Mesendoderm (in vitro differentiated cells): ENCODE data around the gene CORO2B.
"Not testable (repeated sequence)": the region's sequence is repeated elsewhere in the genome, so short reads cannot be mapped to it uniquely, and the experiment has no call there.

ENCODE experiments used
- DNase-seq: peaks from one replicate; pipeline ENCODE4 v3.0.0; 2013
- H2AK5ac ChIP-seq: 2 replicates; pipeline ENCODE4 v1.6.1; 2013; ENCODE audit warnings: low read length, inconsistent platforms
- H2BK120ac ChIP-seq: 2 replicates; pipeline ENCODE4 v1.6.1; 2013; ENCODE audit warnings: low read depth, mild to moderate bottlenecking, low read length, moderate library complexity, mixed read lengths
- H2BK15ac ChIP-seq: replicated peaks from 2 replicates; pipeline ENCODE4 v1.6.1; 2013; ENCODE audit warnings: low read depth, mild to moderate bottlenecking, moderate library complexity
- H2BK5ac ChIP-seq: 2 replicates; pipeline ENCODE4 v1.6.1; 2013; ENCODE audit warnings: low read length, inconsistent platforms
- H3K18ac ChIP-seq: 2 replicates; pipeline ENCODE4 v1.6.1; 2013; ENCODE audit warnings: mild to moderate bottlenecking, low read length, mixed read lengths
- H3K23ac ChIP-seq: one replicate; pipeline ENCODE4 v1.6.1; 2013; ENCODE audit warnings: low read length
- H3K27ac ChIP-seq: 2 replicates; pipeline ENCODE4 v1.5.1; 2013; ENCODE audit warnings: low read depth, mild to moderate bottlenecking, inconsistent platforms, low read length, moderate library complexity
- H3K27me3 ChIP-seq: 2 replicates; pipeline ENCODE4 v1.6.1; 2013; ENCODE audit warnings: low read length, control low read depth, mild to moderate bottlenecking, inconsistent platforms; ENCODE audit not compliant: insufficient read depth, poor library complexity
- H3K36me3 ChIP-seq: 2 replicates; pipeline ENCODE4 v1.6.1; 2013; ENCODE audit warnings: low read length, inconsistent platforms; ENCODE audit not compliant: control insufficient read depth, insufficient read depth
- H3K4ac ChIP-seq: one replicate; pipeline ENCODE4 v1.6.1; 2013; ENCODE audit warnings: low read depth, mild to moderate bottlenecking, low read length, moderate library complexity
- H3K4me1 ChIP-seq: 2 replicates; pipeline ENCODE4 v1.6.1; 2013; ENCODE audit warnings: low read depth, low read length, inconsistent platforms; ENCODE audit not compliant: control insufficient read depth
- H3K4me2 ChIP-seq: 2 replicates; pipeline ENCODE4 v1.6.1; 2013; ENCODE audit warnings: low read length
- H3K4me3 ChIP-seq: 2 replicates; pipeline ENCODE4 v1.5.1; 2013; ENCODE audit warnings: mild to moderate bottlenecking, low read length
- H3K56ac ChIP-seq: one replicate; pipeline ENCODE4 v1.6.1; 2013; ENCODE audit warnings: low read length
- H3K79me1 ChIP-seq: 2 replicates; pipeline ENCODE4 v1.6.1; 2013; ENCODE audit warnings: low read length, inconsistent platforms
- H3K79me2 ChIP-seq: 2 replicates; pipeline ENCODE4 v1.6.1; 2013; ENCODE audit warnings: mild to moderate bottlenecking, low read length; ENCODE audit not compliant: control insufficient read depth, insufficient read depth
- H3K9ac ChIP-seq: 2 replicates; pipeline ENCODE4 v1.6.1; 2013; ENCODE audit warnings: low read length, inconsistent platforms
- H4K5ac ChIP-seq: one replicate; pipeline ENCODE4 v1.6.1; 2013; ENCODE audit warnings: low read length
- H4K8ac ChIP-seq: one replicate; pipeline ENCODE4 v1.6.1; 2013; ENCODE audit warnings: low read depth, mild to moderate bottlenecking, control low read depth, low read length, moderate library complexity
- WGBS: extraction: QIAGEN DNeasy Blood & Tissue Kit; methylation state at CpG from one replicate; pipeline ENCODE4 v1.1.7; 2013; ENCODE audit warnings: low lambda C conversion rate, missing lambda C conversion rate; ENCODE audit not compliant: insufficient coverage; ENCODE audit errors: extremely low coverage; 5-methylcytosine and 5-hydroxymethylcytosine counted together

Gene CORO2B

DNA sequence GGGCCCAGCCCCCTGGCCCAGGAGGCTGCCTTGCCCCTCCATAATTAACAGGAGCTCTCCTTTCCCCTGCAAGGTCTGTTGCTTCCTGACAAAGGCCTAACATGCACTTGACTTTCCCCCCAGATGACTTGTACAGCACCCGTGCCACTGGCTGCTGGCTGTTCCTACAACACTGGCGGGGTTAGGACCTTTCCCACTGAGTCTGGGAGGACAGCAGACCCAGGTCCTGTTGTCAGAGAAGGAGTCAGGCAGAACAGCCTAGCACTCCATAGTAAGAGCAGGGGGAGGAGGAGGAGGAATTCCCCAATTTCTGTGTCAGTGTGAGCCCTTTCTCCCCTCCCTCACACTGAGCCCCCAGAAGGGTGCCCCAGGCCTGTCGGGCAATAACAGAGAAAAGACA, 99.2 kb downstream of the CORO2B start:
- no peak overlapping the region for H3K18ac ChIP-seq
- H3K4ac ChIP-seq = no peak overlapping the region
- H2BK15ac ChIP-seq = no peak overlapping the region
- H3K27ac ChIP-seq = no peak overlapping the region
- no peaks in the 10 kb centered on the region for H3K4me1 ChIP-seq
- no peaks in the 10 kb centered on the region for H3K27me3 ChIP-seq
- no peak overlapping the region for H2AK5ac ChIP-seq
- no peaks in the 10 kb centered on the region for H3K36me3 ChIP-seq
- H3K79me1 ChIP-seq = no peaks in the 10 kb centered on the region
- H3K23ac ChIP-seq = no peak overlapping the region
- no peak overlapping the region for H2BK5ac ChIP-seq
- H3K4me3 ChIP-seq = no peak overlapping the region
- no peaks in the 10 kb centered on the region for H3K79me2 ChIP-seq
- H3K56ac ChIP-seq = no peak overlapping the region
- H4K5ac ChIP-seq = no peak overlapping the region
- no peak overlapping the region for H2BK120ac ChIP-seq
- no peak overlapping the region for H4K8ac ChIP-seq
- no peak for DNase-seq
- H3K9ac ChIP-seq = no peak overlapping the region
- H3K4me2 ChIP-seq = no peak overlapping the region
- WGBS = no CpG with 5 or more reads among the region's 3 CpGs

DNA sequence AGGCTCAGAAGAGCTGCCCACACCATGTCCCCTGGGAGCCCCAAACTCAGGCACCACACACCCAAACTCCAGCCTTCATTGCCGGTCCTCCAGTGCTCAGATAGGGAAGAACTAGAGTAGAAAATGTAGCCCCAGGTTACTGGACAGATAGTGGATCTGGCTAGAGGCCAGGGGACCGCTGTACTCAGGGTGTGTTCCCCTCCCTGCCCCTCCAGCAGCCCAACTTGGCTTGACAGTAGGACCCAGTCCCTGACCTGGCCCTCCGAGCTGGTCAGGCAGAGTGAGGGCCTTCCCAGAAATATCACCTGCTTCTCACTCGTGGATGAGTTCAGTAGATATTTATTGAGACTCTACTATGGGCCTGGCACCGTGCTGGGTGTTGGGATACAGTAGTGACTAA, 100.0 kb downstream of the CORO2B start:
- no peak overlapping the region for H4K5ac ChIP-seq
- WGBS = no CpG with 5 or more reads among the region's 5 CpGs
- H2BK5ac ChIP-seq = no peak overlapping the region
- no peak overlapping the region for H2BK120ac ChIP-seq
- H2BK15ac ChIP-seq = no peak overlapping the region
- H3K27me3 ChIP-seq = no peaks in the 10 kb centered on the region
- no peaks in the 10 kb centered on the region for H3K79me1 ChIP-seq
- no peak overlapping the region for H3K18ac ChIP-seq
- no peak overlapping the region for H3K56ac ChIP-seq
- no peak overlapping the region for H3K4ac ChIP-seq
- H3K36me3 ChIP-seq = no peaks in the 10 kb centered on the region
- no peak overlapping the region for H3K4me2 ChIP-seq
- H4K8ac ChIP-seq = no peak overlapping the region
- no peak overlapping the region for H3K23ac ChIP-seq
- H3K4me3 ChIP-seq = no peak overlapping the region
- H2AK5ac ChIP-seq = no peak overlapping the region
- no peak overlapping the region for H3K9ac ChIP-seq
- DNase-seq = no peak
- no peaks in the 10 kb centered on the region for H3K79me2 ChIP-seq
- no peaks in the 10 kb centered on the region for H3K4me1 ChIP-seq
- H3K27ac ChIP-seq = no peak overlapping the region

DNA sequence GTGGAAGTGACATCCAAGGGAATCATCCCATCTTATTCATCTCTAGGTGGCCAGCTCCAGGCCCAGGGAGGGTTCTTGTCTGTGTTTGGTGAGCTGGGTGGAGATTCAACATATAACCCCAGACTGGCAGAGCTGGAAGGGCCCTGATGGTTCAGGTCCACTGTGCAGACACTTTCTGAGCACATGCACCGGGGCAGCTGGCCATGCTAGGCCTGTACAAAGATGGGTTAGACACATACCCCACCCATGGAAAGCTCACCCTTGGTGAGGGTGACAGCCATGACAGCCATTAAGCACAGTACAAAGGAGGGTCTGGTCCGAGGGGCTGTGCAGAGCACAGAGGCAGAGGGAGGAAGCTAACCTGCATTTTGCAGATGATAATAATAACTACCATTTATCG, 100.4 kb downstream of the CORO2B start:
- H3K4me1 ChIP-seq = no peaks in the 10 kb centered on the region
- H3K79me1 ChIP-seq = no peaks in the 10 kb centered on the region
- no peaks in the 10 kb centered on the region for H3K79me2 ChIP-seq
- no peak overlapping the region for H3K4me3 ChIP-seq
- H3K9ac ChIP-seq = no peak overlapping the region
- no peak overlapping the region for H4K5ac ChIP-seq
- H3K36me3 ChIP-seq = no peaks in the 10 kb centered on the region
- H3K4me2 ChIP-seq = no peak overlapping the region
- H2BK15ac ChIP-seq = no peak overlapping the region
- no peak overlapping the region for H4K8ac ChIP-seq
- WGBS = no CpG with 5 or more reads among the region's 3 CpGs
- no peak overlapping the region for H3K23ac ChIP-seq
- H3K27me3 ChIP-seq = no peaks in the 10 kb centered on the region
- no peak for DNase-seq
- no peak overlapping the region for H2BK5ac ChIP-seq
- no peak overlapping the region for H2BK120ac ChIP-seq
- no peak overlapping the region for H3K56ac ChIP-seq
- no peak overlapping the region for H3K18ac ChIP-seq
- no peak overlapping the region for H2AK5ac ChIP-seq
- no peak overlapping the region for H3K27ac ChIP-seq
- H3K4ac ChIP-seq = no peak overlapping the region

DNA sequence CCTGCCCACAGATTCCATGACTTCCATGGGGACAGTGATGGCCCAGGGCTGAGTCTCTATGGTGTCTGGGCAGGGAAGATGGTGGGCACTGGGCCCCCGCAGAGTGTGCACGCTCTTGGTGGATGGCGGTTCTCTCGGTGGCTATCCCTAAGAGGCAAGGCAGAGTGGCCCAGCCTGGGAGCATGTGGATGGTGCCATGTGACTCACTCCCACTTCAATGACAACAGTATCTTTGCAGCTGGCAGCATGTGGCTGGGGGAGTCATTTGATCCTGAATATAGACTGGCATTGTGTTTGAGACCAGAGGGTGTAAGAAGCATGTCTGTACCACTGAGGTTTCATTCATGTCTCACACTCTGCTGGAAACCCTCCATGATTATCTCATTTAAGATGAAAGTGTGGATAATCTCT, 101.2 kb downstream of the CORO2B start:
- Histone ChIP-seq H2BK120ac (no peak overlapping the region), H3K4ac (no peak overlapping the region), H2AK5ac (no peak overlapping the region), H3K18ac (no peak overlapping the region), H3K4me2 (no peak overlapping the region), H3K79me1 (no peaks in the 10 kb centered on the region), H3K23ac (no peak overlapping the region), H3K9ac (no peak overlapping the region), H3K56ac (no peak overlapping the region), H4K8ac (no peak overlapping the region), H3K4me1 (no peaks in the 10 kb centered on the region), H3K27ac (no peak overlapping the region), H2BK15ac (no peak overlapping the region), H3K36me3 (no peaks in the 10 kb centered on the region), H4K5ac (no peak overlapping the region), H3K27me3 (no peaks in the 10 kb centered on the region), H3K4me3 (no peak overlapping the region), H2BK5ac (no peak overlapping the region), H3K79me2 (no peaks in the 10 kb centered on the region)
- no peak for DNase-seq
- WGBS = no CpG with 5 or more reads among the region's 4 CpGs

DNA sequence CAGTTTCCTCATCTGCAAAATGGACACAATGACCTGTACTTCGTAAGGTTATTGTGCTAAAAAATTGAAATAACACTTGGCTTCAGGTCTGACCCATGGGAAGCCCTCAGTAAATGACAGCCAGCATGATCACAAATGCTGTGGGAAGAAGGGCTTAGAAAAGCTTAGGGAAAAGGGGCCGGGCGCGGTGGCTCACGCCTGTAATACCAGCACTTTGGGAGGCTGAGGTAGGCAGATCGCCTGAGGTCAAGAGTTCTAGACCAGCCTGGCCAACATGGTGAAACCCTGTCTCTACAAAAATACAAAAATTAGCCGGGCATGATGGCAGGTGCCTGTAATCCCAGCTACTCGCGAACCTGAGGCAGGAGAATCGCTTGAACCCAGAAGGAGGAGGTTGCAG, 102.0 kb downstream of the CORO2B start:
- H4K5ac ChIP-seq, H3K27me3 ChIP-seq, H3K27ac ChIP-seq, DNase-seq, H3K79me1 ChIP-seq, H3K9ac ChIP-seq, H3K23ac ChIP-seq, H3K4me3 ChIP-seq, H3K4me2 ChIP-seq, H2BK15ac ChIP-seq, H3K79me2 ChIP-seq, H2BK5ac ChIP-seq, H4K8ac ChIP-seq, H3K36me3 ChIP-seq, H3K56ac ChIP-seq, H2BK120ac ChIP-seq, H3K4ac ChIP-seq, H3K4me1 ChIP-seq, H3K18ac ChIP-seq, H2AK5ac ChIP-seq: not testable (repeated sequence)
- WGBS = no CpG with 5 or more reads among the region's 10 CpGs

DNA sequence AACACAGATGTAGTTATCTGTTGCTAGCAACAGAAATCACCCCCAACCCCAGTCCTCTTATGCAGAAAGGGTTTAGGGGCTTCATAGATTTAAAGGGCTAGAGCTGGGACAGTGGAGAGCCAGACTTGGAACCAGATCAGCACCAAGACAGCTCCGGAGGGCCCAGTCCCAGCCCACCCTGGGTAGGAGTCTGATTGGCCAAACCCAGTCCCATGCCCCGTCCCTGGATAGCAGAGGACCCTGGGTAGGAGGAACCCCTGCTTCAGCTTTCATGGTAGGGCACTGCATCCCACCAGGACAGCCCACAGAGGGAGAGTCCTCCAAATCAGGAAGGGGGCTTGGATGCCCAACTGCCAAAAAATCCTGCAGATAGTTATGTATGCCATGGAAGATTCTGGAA, 103.0 kb downstream of the CORO2B start:
- Histone ChIP-seq H4K5ac (no peak overlapping the region), H3K27ac (no peak overlapping the region)

More for the DNA sequence above, 103.0 kb downstream of the CORO2B start:
- WGBS = no CpG with 5 or more reads among the region's 2 CpGs
- Histone ChIP-seq H3K27me3 (no peaks in the 10 kb centered on the region), H2BK5ac (no peak overlapping the region), H4K8ac (no peak overlapping the region), H3K36me3 (no peaks in the 10 kb centered on the region), H3K79me2 (no peaks in the 10 kb centered on the region), H3K4me3 (no peak overlapping the region), H3K56ac (no peak overlapping the region), H3K4ac (no peak overlapping the region), H3K4me2 (no peak overlapping the region), H3K9ac (no peak overlapping the region), H3K18ac (no peak overlapping the region), H2BK15ac (no peak overlapping the region), H2AK5ac (no peak overlapping the region), H3K79me1 (no peaks in the 10 kb centered on the region), H3K4me1 (no peaks in the 10 kb centered on the region), H3K23ac (no peak overlapping the region), H2BK120ac (no peak overlapping the region)
- no peak for DNase-seq
